ENCODE data around the gene APOL3.

- TF ChIP-seq CTCF (IDR thresholded peaks at IDR 0.05) = no peak
- TF ChIP-seq EP300 (IDR thresholded peaks at IDR 0.05) = no peak
Measured at GRCh38 chr22:36193171-36193570, 32.6 kb upstream of the APOL3 start.

All from ovary (tissue), 3 donors.